A204.1 (cell line): Measurements from ENCODE around the gene NTHL1.
"Not testable (repeated sequence)": the region's sequence is repeated elsewhere in the genome, so short reads cannot be mapped to it uniquely, and the experiment has no call there.

ENCODE experiments used
- FAIRE-seq: peaks from 2 replicates; lab custom pipeline; 2012; peaks lifted over from hg19 to GRCh38; lab: Jason Lieb, UNC

Gene NTHL1

GRCh38 chr16:2040787-2041522 is 6.7 kb downstream of the NTHL1 start:
- FAIRE-seq: no peak

- no peak for FAIRE-seq
These were observed 7.4 kb downstream of the NTHL1 start for GRCh38 chr16:2040041-2040786.

DNA sequence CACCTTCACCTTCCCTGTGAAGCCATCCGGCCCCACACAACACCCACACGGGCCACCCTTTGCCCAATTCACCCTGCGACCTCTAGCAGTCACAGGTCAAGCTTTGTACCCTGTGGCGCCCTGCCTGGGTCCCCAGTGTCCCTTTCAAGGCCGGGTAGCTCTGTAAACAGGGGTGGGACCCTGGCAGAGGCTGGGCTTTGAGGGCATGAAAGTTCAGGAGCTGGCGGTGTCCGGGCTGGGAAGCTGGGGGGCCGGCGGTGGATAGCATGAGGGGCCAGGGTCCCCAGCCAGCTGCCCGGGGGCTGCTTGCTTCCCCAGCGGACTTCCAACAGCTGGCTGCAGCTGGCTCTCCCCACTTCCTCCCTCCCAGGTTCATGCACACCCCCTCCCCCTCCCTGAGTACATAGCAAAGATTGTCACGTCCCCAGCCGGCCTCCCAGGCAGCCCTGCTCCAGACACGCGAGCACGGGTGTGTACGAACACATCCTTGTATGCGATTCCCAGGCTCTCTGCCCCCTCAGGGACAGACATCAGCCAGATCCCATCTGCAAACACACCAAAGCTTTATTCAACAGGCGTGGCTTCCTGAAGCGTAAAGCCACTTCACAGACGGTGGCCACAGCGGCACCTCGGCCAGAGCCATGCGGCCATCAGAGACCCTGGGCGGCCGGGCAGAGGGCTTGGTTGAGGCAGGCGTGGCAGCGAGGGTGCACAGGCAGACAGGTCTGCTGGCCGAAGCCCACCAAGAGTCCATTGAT is 8.2 kb downstream of the NTHL1 start:
- FAIRE-seq: no peak

DNA sequence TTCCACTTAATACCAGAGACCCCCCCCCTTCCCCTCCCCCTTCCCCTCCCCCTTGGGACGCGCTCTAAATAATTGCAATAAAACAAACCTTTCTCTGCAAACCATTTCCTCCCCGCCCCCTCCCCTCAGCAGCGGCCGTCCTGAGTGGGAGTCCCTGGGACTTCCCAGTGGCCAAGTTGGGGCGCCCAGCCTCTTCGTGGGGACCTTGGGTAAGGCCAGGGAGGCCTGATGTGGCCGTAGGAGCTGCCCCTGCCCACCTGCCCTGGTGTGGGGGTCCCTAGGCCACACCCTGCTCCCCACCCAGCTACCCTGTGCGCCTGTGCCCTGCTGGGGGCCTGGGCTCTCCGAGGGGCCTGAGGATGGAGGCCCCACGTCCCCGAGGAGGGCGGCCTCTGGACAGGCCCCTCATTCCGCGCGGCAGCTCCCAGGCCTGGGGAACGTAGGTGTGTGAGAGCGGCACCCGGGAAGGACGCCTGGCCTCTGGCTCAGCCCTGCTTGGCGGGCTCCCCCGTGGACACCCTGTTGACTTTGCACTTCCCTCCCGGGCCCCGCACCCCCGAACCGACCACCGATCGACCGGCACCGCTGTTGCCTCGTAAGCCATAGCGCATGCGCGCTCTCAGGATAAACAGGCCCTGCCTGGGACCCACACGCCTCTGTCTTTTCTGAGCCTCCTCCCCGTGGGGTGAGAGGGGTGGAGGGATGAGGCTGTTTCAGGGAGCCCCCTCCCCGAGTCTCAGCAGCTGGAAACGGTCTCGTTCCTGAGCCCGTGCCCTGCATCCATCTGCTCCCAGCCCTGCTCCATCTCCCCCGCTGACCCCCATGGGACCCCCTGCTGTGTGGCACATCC is 9.0 kb downstream of the NTHL1 start:
- FAIRE-seq: no peak

DNA sequence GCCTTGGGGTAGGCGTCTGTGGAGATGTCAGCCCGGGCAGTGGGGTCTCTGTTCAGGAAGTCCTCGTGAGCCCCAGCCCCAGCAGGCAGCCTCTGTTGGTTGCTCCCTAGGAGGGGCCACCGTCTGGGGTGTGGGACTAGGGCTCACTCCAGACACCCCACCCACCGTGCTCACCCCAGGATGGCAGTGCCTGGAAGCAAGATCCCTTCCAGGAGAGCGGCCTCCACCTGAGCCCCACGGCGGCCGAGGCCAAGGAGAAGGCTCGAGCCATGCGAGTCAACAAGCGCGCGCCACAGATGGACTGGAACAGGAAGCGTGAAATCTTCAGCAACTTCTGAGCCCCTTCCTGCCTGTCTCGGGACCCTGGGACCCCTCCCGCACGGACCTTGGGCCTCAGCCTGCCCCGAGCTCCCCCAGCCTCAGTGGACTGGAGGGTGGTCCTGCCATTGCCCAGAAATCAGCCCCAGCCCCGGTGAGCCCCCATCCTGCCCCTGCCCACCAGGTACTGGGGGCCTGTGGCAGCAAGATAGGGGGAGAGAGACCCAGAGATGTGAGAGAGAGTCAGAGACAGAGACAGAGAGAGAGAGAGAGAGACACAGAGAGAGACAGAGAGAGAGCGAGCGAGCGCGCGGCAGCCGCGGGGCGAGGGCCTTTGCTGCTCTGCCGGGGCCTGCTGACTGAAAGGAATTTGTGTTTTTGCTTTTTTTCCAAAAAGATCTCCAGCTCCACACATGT is 9.8 kb downstream of the NTHL1 start:
- no peak for FAIRE-seq

DNA sequence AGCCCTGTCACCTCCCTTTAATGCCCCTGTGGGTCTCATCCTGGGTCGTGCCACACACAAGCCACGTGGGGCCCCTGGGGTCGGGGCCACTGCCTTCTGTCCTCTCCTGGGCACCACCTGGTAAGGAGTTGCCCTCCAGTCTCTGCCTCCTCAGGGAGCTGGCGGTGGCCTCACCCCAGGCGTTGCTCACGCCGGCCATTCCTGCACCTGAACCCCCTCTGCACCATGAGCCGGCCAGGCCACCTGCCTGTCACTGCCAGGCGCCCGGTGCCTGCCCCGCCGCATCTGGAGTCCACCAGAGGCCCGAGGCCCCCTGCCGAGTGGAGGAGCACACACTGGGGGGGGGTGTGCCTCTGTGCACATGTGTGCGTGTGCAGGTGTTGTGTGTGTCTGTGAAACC is 10.5 kb downstream of the NTHL1 start:
- no peak for FAIRE-seq

- FAIRE-seq: no peak
These were observed 11.3 kb downstream of the NTHL1 start for GRCh38 chr16:2036200-2036966.

GRCh38 chr16:2035431-2036199 is 12.0 kb downstream of the NTHL1 start:
- no peak for FAIRE-seq

GRCh38 chr16:2034696-2035430 is 12.8 kb downstream of the NTHL1 start:
- FAIRE-seq: no peak

- not testable (repeated sequence) for FAIRE-seq
These were observed 13.5 kb downstream of the NTHL1 start for GRCh38 chr16:2033909-2034695.

DNA sequence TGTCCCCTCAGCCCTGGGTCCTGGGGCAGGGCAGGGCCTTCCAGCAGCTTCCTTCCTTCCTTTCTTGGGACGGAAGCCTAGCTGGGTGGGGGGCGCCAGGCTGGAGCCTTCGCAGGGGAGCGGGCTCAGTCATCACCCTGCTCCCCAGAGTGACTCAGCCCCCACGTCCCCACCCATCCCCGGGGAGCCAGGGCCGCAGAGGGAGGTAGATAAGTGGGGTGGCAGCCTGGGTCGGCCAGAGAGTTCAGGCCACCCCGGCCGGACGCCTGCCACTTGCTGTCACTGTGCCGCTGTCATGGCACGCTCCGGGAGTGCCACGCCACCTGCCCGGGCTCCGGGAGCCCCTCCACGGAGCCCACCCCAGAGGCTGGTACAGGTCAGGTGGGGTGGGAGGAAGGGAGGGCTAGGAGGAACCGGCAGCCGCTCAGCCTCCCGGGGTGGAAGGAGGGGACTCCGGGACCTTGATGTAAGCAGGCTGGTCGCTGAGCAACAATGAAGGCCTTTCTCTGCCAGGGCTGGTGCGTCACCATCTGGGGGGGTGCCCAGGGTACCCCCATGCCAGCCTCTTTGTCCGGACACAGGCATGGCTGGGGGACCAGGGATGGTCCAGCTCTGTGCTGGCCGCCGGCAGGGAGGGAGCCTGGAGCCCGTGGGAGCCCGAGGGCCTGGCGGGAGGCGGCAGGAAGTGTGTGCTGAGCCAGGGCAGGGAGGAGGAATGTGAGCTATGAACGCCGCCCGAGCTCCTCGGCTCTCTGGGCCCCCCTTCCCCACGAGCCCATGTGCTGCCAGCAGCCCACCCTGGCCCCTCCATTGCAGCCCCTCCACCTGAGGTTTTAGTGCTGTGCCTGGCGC is 14.4 kb downstream of the NTHL1 start:
- no peak for FAIRE-seq

DNA sequence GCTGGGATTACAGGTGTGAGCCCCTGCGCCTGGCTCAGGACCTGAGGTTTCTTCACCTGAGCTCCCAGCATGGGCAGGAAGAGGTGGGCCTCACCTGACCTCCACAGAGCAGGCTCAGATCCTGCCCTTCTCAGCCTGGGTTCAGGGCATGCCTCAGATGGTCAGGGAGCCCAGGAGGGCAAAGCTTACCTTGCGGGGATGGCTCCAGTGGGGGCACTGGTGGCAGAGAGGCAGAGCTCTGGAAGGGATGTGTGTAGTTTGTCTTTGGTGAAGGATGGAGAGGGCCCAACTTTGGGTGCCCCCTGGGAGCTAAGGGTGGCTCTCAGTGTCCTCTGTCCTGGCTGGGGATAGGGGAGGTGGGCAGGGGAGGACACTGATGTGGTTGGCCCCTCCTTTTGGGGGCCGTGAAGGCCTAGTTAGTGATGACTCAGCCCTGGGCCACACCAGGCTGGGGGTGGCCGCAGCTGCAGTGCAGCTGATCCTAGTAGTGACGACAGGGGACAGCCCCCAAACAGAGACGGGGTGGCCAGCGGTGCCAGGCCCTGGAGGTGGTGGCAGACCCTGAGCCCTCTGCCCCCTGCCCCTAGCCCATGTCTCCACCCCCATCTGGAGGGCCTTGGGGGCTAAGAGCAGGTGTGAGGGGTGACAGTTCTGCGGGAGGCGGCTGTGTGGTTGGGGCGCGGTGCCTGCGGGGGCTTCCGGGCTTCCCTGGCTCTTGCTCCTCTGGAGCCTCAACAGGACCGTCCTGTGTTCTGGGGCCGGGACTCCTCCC is 15.2 kb downstream of the NTHL1 start:
- no peak for FAIRE-seq

GRCh38 chr16:2031081-2031577 is 16.5 kb downstream of the NTHL1 start:
- no peak for FAIRE-seq

DNA sequence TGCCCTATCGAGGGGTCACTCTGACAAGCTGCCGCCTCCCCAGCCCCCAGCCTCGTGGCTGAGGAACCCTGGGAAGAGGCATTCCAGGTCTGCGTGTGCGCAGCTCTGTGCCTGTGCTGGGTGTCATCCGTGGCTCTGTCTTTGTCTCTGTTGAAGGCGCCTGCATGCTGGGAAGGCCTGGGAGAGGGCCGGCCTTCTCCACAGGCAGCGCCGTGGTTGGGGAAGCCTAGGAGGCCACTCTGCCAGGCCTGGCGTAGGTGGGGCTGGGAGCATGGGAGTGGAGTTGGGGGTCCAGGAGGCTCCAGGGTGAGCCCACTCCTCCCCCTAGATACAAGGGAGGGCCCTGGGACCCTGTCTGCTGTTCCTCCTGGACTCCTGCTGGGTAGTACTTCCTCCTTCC is 17.6 kb downstream of the NTHL1 start:
- FAIRE-seq: no peak

- no peak for FAIRE-seq
These were observed 18.3 kb downstream of the NTHL1 start for GRCh38 chr16:2029350-2029749.

GRCh38 chr16:2028620-2029220 is 18.9 kb downstream of the NTHL1 start:
- FAIRE-seq: no peak
